ENCODE results near the gene NR0B2. TPM values are rescaled to one million over a fixed set of nuclear protein-coding genes. Genes with fewer than 3 reads are reported as not detected.

NR0B2 gene
- total and polyA plus RNA-seq, 2 of the 13 experiments (the other 11 are each of a cell fraction or from before 2014, with no cell fraction given), result 72.5 to 133 TPM

DNA sequence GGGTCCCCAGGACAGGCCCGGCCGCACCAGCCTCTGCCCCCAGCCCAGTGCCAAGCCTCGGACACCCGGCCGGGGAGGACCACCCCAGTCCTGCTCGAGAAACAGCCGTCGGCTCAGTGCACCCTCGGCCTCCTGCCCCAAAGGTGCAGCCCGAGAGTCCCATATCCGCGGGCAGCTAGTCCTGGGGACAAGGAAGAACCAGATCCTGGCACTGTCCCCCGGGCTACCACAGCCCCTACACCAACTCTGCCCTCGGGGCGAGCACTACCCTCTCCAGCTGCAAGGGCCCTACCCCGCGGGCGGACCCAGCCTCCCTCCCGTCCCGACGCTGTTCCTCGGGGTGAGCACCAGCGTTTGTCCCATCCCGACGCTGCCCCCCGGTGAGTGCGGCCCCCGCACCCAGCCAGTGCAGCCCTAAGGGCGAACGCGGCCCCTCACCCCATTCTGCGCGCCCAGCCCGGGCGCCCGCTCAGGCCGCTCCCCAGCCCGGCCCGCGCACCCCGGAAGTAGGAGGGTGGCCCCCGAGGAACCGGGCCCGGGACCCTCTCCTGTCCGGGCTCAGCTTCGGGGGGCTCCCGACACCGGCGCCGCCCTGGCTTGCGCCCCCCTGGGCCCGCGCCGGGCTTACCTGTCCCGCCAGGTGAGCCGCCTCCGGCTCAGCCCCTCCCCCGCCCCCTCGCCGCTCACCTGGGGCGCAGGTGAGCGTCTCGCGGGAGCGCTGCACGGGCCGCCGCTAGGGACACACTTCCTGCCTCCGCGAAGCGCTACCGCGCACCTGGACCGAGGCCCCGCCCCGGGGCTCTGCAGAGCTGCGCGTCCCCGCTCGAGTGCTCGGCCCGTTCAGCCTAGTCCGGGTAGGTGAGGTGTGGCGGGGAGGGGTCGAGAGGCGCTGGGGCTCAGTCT, 46.2 kb upstream of the NR0B2 start, which contains the start of gene KDF1:
Gene KDF1 (minus strand): TSS at position 747 of the 903 bp plus-strand sequence. CDS start 8,088 bp downstream, outside the sequence.
- Histone ChIP-seq H3K4me1 (ENCODE audit: insufficient read depth, low read length) (peaks cover 66% of the 10 kb centered on the region), H4K20me1 (ENCODE audit: insufficient read depth, low read length) (no peaks in the 10 kb centered on the region), H3K27me3 (ENCODE audit: control insufficient read depth in 1 of 2, insufficient read depth in 2 of 2, low read length in 2 of 2) (no peaks in the 10 kb centered on the region; a peak in 1 of 5 replicates), H3K36me3 (replicated peaks in 1 of 2; ENCODE audit: control insufficient read depth in 1 of 2, insufficient read depth in 2 of 2, low read length in 2 of 2) (no peaks in the 10 kb centered on the region), H3K9ac (ENCODE audit: insufficient read depth, low read depth, low read length) (peak within 1 kb of the TSS; percentile 79), H3K9me3 (ENCODE audit: low read length) (no peaks in the 10 kb centered on the region), H3K4me2 (ENCODE audit: low read depth, low read length) (peak within 1 kb of the TSS; percentile 76), H3K79me2 (ENCODE audit: insufficient read depth, low read length) (no peaks in the 10 kb centered on the region), H3K27ac (ENCODE audit: extremely low read length, insufficient read depth, low read length) (peak within 1 kb of the TSS; percentile 6), H2AFZ (ENCODE audit: low read length) (no peak within 1 kb of the TSS), H3K4me3 (replicated peaks in 1 of 3; ENCODE audit: insufficient read depth in 1 of 3, low read depth in 2 of 3, low read length in 3 of 3) (peak within 1 kb of the TSS; percentile 82 to 93 (median 88))
- in situ Hi-C loops (cut with HindIII; ENCODE audit: extremely low pct_ligation_motif_present, low pct_unique_long_range_greater_than_20kb) (loop anchor here (5.0 kb wide), 1 partner anchor 37 kb away; no protein-coding TSS in a partner anchor), intact Hi-C loops (cut with micrococcal nuclease; ENCODE audit: unreplicated experiment) (loop anchor here (10.0 kb wide), 2 partner anchors 85 to 135 kb away; no protein-coding TSS in a partner anchor)
- WGBS (ENCODE audit: low lambda C conversion rate), result 0% methylated on average over 2 of the region's 86 CpGs
- peak; percentile 76 for ATAC-seq
- no peak for DNase-seq (ENCODE audit: low spot score)
- no TSS peak for BruUV-seq (replicated peaks)
- no peak for FAIRE-seq
- ChIA-PET POLR2A (interaction anchor here (1.0 to 5.3 kb wide), 8 partner anchors 10 to 70 kb away, joined by 3 to 63 read pairs (median 6); partner anchors contain the start of genes GPATCH3, GPN2, NR0B2 and TRNP1), CTCF (ENCODE audit: low intra/inter-chr PET ratio, low total read pairs) (no interaction called here)
- TF ChIP-seq, protein P1, sequence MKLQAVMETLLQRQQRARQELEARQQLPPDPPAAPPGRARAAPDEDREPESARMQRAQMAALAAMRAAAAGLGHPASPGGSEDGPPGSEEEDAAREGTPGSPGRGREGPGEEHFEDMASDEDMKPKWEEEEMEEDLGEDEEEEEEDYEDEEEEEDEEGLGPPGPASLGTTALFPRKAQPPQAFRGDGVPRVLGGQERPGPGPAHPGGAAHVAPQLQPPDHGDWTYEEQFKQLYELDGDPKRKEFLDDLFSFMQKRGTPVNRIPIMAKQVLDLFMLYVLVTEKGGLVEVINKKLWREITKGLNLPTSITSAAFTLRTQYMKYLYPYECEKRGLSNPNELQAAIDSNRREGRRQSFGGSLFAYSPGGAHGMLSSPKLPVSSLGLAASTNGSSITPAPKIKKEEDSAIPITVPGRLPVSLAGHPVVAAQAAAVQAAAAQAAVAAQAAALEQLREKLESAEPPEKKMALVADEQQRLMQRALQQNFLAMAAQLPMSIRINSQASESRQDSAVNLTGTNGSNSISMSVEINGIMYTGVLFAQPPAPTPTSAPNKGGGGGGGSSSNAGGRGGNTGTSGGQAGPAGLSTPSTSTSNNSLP (IDR thresholded peaks at IDR 0.05; ENCODE audit: low read depth, low read length), result no peak
- TF ChIP-seq ZNF510 (CRISPR knock-in tag; IDR thresholded peaks at IDR 0.05; ENCODE audit: low read depth) (no peak), NR2F2 (IDR thresholded peaks at IDR 0.05; ENCODE audit: borderline replicate concordance, low read depth) (no peak), ZNF709 (CRISPR knock-in tag; IDR thresholded peaks at IDR 0.05) (0 out of 2 replicates have a peak, but pooled peaks have one; percentile 62), ZNF34 (CRISPR knock-in tag; IDR thresholded peaks at IDR 0.05; ENCODE audit: borderline replicate concordance) (no peak), NCOA1 (CRISPR knock-in tag; IDR thresholded peaks at IDR 0.05) (no peak), ZNF558 (CRISPR knock-in tag; IDR thresholded peaks at IDR 0.05; ENCODE audit: borderline replicate concordance) (no peak), CHD4 (IDR thresholded peaks at IDR 0.05; ENCODE audit: borderline replicate concordance, low read length) (no peak), GFI1 (CRISPR knock-in tag; IDR thresholded peaks at IDR 0.05; ENCODE audit: borderline replicate concordance) (no peak), MED13 (CRISPR knock-in tag; IDR thresholded peaks at IDR 0.05) (no peak), AHR (CRISPR knock-in tag; IDR thresholded peaks at IDR 0.05) (peak; percentile 21; the same call in 1 of the 2 replicates), EED (CRISPR knock-in tag; IDR thresholded peaks at IDR 0.05) (peak; percentile 64)
- TF ChIP-seq, protein P2, sequence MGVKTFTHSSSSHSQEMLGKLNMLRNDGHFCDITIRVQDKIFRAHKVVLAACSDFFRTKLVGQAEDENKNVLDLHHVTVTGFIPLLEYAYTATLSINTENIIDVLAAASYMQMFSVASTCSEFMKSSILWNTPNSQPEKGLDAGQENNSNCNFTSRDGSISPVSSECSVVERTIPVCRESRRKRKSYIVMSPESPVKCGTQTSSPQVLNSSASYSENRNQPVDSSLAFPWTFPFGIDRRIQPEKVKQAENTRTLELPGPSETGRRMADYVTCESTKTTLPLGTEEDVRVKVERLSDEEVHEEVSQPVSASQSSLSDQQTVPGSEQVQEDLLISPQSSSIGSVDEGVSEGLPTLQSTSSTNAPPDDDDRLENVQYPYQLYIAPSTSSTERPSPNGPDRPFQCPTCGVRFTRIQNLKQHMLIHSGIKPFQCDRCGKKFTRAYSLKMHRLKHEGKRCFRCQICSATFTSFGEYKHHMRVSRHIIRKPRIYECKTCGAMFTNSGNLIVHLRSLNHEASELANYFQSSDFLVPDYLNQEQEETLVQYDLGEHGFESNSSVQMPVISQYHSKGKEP (CRISPR knock-in tag; IDR thresholded peaks at IDR 0.05), result no peak
- TF ChIP-seq, protein P3, sequence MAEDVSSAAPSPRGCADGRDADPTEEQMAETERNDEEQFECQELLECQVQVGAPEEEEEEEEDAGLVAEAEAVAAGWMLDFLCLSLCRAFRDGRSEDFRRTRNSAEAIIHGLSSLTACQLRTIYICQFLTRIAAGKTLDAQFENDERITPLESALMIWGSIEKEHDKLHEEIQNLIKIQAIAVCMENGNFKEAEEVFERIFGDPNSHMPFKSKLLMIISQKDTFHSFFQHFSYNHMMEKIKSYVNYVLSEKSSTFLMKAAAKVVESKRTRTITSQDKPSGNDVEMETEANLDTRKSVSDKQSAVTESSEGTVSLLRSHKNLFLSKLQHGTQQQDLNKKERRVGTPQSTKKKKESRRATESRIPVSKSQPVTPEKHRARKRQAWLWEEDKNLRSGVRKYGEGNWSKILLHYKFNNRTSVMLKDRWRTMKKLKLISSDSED (CRISPR knock-in tag; IDR thresholded peaks at IDR 0.05), result peak; percentile 6; the same call in 1 of the 2 replicates
- TF ChIP-seq, protein P4, sequence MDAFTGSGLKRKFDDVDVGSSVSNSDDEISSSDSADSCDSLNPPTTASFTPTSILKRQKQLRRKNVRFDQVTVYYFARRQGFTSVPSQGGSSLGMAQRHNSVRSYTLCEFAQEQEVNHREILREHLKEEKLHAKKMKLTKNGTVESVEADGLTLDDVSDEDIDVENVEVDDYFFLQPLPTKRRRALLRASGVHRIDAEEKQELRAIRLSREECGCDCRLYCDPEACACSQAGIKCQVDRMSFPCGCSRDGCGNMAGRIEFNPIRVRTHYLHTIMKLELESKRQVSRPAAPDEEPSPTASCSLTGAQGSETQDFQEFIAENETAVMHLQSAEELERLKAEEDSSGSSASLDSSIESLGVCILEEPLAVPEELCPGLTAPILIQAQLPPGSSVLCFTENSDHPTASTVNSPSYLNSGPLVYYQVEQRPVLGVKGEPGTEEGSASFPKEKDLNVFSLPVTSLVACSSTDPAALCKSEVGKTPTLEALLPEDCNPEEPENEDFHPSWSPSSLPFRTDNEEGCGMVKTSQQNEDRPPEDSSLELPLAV (CRISPR knock-in tag; conservative IDR thresholded peaks at IDR 0.05; ENCODE audit: low read depth), result no peak

Data from HepG2 (cell line).